B cell (primary cell): ENCODE data around the gene CTBP2. TPM values are rescaled to one million over a fixed set of nuclear protein-coding genes. Genes with fewer than 3 reads are reported as not detected.

ENCODE experiments used
- ATAC-seq: fragments of 200-7000 bp; cut with Tn5 transposase; one replicate; pipeline ENCODE4 v1.10.0; 2021; ENCODE audit warnings: low read depth, mild to moderate bottlenecking, moderate number of reproducible peaks, moderate library complexity
- CTCF ChIA-PET: fragments of 350-600 bp; sonication (Branson Sonifier 250); formaldehyde crosslinking; loops from one replicate; lab custom pipeline; 2021; ENCODE audit warnings: antibody characterized with exemption, inconsistent platforms; lab: Charles Lee
- POLR2A ChIA-PET: fragments of 350-600 bp; sonication (Branson Sonifier 250); formaldehyde crosslinking; loops from one replicate; lab custom pipeline; 2021; ENCODE audit warnings: antibody characterized with exemption; lab: Charles Lee
- DNase-seq: peaks from one replicate; pipeline ENCODE4 v3.0.0; 2013
- H2AFZ ChIP-seq: 2 replicates; pipeline ENCODE4 v1.6.1; 2012; ENCODE audit warnings: mild to moderate bottlenecking, low read depth, low read length; ENCODE audit not compliant: insufficient read depth, poor library complexity, severe bottlenecking
- H3K27ac ChIP-seq, 2 donors: 1 replicate in 1 of 2; 2 replicates in 1 of 2; pipeline ENCODE4 v1.5.1; 2012 to 2013; ENCODE audit warnings: low read length in 2 of 2, mild to moderate bottlenecking in 2 of 2, moderate library complexity in 1 of 2
- H3K27me3 ChIP-seq, 4 experiments: fragments of 200-600 bp in 1 of 4; sonication (generic) in 1 of 4; replicated peaks in 1 of 4; 1 replicate in 2 of 4; 2 replicates in 2 of 4; pipeline versions ENCODE4 v1.6.1 to v1.7.0; 2013 to 2016; ENCODE audit warnings: low read length in 3 of 4, mild to moderate bottlenecking in 2 of 4, mixed read lengths in 1 of 4, moderate library complexity in 1 of 4; ENCODE audit not compliant: insufficient read depth in 4 of 4, control insufficient read depth in 3 of 4; ENCODE audit errors: control extremely low read depth in 1 of 4
- H3K36me3 ChIP-seq, 2 experiments: replicated peaks in 1 of 2; 1 replicate in 1 of 2; 2 replicates in 1 of 2; pipeline versions ENCODE4 v1.6.1 to v1.7.1; 2013; ENCODE audit warnings: low read length in 1 of 2; ENCODE audit not compliant: insufficient read depth in 2 of 2, control insufficient read depth in 1 of 2; ENCODE audit errors: control extremely low read depth in 1 of 2, extremely low read depth in 1 of 2
- H3K4me1 ChIP-seq, 2 donors: fragments of 200-600 bp in 1 of 2; sonication (generic) in 1 of 2; 1 replicate in 1 of 2; 2 replicates in 1 of 2; pipeline versions ENCODE4 v1.5.1 to v1.6.1; 2013 to 2017; ENCODE audit warnings: low read length in 2 of 2; ENCODE audit not compliant: control insufficient read depth in 2 of 2, insufficient read depth in 2 of 2
- H3K4me2 ChIP-seq: replicated peaks from 2 replicates; pipeline ENCODE3; 2012; ENCODE audit warnings: mild to moderate bottlenecking, low read depth, low read length; ENCODE audit not compliant: poor library complexity, severe bottlenecking
- H3K4me3 ChIP-seq, 5 experiments: fragments of 200-600 bp in 1 of 5; sonication (generic) in 1 of 5; 1 replicate in 3 of 5; 2 replicates in 2 of 5; pipeline versions ENCODE4 v1.5.1 to v1.7.0; 2011 to 2016; ENCODE audit warnings: low read length in 4 of 5, mild to moderate bottlenecking in 4 of 5, low read depth in 2 of 5, control low read depth in 1 of 5, moderate library complexity in 1 of 5; ENCODE audit not compliant: insufficient read depth in 1 of 5; ENCODE audit errors: control extremely low read depth in 1 of 5, extremely low read depth in 1 of 5
- H3K79me2 ChIP-seq: fragments of 200-600 bp; sonication (generic); one replicate; pipeline ENCODE4 v1.6.0; 2016; ENCODE audit warnings: low read length; ENCODE audit not compliant: control insufficient read depth, insufficient read depth
- H3K9ac ChIP-seq: fragments of 200-600 bp; sonication (generic); 2 replicates; pipeline ENCODE4 v1.6.1; 2017; ENCODE audit warnings: mild to moderate bottlenecking, low read length, moderate library complexity
- H3K9me3 ChIP-seq, 3 donors: one replicate each; pipeline versions ENCODE4 v1.6.1 to v1.7.1; 2013; ENCODE audit warnings: low read length in 2 of 3; ENCODE audit not compliant: control insufficient read depth in 2 of 3, insufficient read depth in 1 of 3; ENCODE audit errors: control extremely low read depth in 1 of 3
- H4K20me1 ChIP-seq: 2 replicates; pipeline ENCODE4 v1.6.0; 2012; ENCODE audit warnings: mild to moderate bottlenecking, low read length; ENCODE audit not compliant: insufficient read depth, control insufficient read depth, poor library complexity, severe bottlenecking
- H3K27ac Mint-ChIP-seq: one replicate; pipeline ENCODE4 v1.8.0; 2021; ENCODE audit warnings: mixed read lengths
- H3K27me3 Mint-ChIP-seq: one replicate; pipeline ENCODE4 v1.8.0; 2021; ENCODE audit warnings: mixed read lengths
- H3K4me1 Mint-ChIP-seq: one replicate; pipeline ENCODE4 v1.8.0; 2021; ENCODE audit warnings: mixed read lengths
- H3K4me3 Mint-ChIP-seq: one replicate; pipeline ENCODE4 v1.8.0; 2021; ENCODE audit warnings: mixed read lengths
- H3K9me3 Mint-ChIP-seq: one replicate; pipeline ENCODE4 v1.8.0; 2022; ENCODE audit warnings: mixed read lengths; ENCODE audit not compliant: insufficient read depth
- EZH2 ChIP-seq: IDR thresholded peaks from 2 replicates; pipeline ENCODE4 v1.6.1; 2012; ENCODE audit warnings: borderline replicate concordance, low read depth, mild to moderate bottlenecking, moderate library complexity, low read length; ENCODE audit not compliant: insufficient read depth, poor library complexity, severe bottlenecking
- WGBS: methylation state at CpG from one replicate; pipeline ENCODE4 v1.1.5; 2013; ENCODE audit warnings: missing lambda C conversion rate; ENCODE audit not compliant: insufficient coverage; 5-methylcytosine and 5-hydroxymethylcytosine counted together
- intact Hi-C: fragments of 100-400 bp; cut with micrococcal nuclease; formaldehyde crosslinking; loops from one replicate; pipeline ENCODE4 v1.10.0; 2022
- polyA plus RNA-seq: library from polyadenylated mRNA; depleted of rRNA; stranded (reverse); fragments of >200 nt; gene quantifications from 2 replicates; pipeline ENCODE4 v1.2.3, GENCODE V29; 2012
- total RNA-seq, 2 donors: library from RNA; stranded (reverse); fragments of 120-200 nt in 1 of 2; gene quantifications; 1 replicate in 1 of 2; 2 replicates in 1 of 2; pipeline versions ENCODE4 v1.2.3 to v1.2.4, GENCODE V29; 2013 to 2022
- TF ChIP-seq, protein P1 (sequence below): fragments of 200-600 bp; IDR thresholded peaks from one replicate; pipeline ENCODE4 v1.8.0; 2022; ENCODE audit warnings: antibody characterized with exemption, mild to moderate bottlenecking

Gene CTBP2
- total and polyA plus RNA-seq, 2 donors (not counting 1 experiment from before 2014, with no cell fraction given): 0.39 to 0.85 TPM

DNA sequence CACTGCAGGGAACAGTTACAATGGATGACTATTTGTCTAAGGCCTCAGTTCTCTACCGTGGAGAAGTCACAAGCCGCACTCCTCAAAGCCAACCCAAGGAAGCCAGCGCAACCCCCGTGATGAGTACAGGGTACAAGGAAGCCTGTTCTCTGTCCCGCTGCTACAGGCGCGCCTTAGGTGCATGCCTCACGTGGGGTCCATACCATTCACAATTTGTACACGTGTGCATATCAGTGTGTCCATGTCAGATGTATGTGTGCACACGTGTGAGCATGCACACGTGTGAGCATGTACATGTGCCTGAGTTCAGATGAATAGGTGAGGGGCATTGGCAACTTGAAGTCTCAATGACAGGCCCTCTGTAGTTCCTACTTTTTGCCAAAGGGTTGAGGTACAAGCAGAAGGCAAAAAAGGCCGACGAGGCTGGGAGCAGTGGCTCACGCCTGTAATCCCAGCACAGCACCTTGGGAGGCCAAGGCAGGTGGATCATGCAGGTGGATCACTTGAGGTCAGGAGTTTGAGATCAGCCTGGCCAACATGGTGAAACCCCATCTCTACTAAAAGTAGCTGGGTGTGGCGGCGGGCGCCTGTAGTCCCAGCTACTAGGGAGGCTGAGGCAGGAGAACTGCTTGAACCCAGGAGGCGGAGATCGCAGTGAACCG lies 62.8 kb downstream of the CTBP2 start:
- no peak for ATAC-seq
- no peak overlapping the region for H3K9ac ChIP-seq
- no peak overlapping the region for H2AFZ ChIP-seq
- CTCF ChIA-PET: no interaction called here
- no peaks in the 10 kb centered on the region for H3K36me3 ChIP-seq
- peaks cover 0 to 9% (median 0%) of the 10 kb centered on the region in 4 experiments for H3K27me3 ChIP-seq
- no peaks in the 10 kb centered on the region for H4K20me1 ChIP-seq
- DNase-seq: no peak
- intact Hi-C loops: no loop called here
- Mint-ChIP-seq H3K27me3 (peaks cover 21% of the 10 kb centered on the region), H3K4me3 (no peak overlapping the region), H3K27ac (no peak overlapping the region), H3K4me1 (no peaks in the 10 kb centered on the region), H3K9me3 (no peaks in the 10 kb centered on the region)
- no peak overlapping the region for H3K4me2 ChIP-seq
- TF ChIP-seq, protein P1, sequence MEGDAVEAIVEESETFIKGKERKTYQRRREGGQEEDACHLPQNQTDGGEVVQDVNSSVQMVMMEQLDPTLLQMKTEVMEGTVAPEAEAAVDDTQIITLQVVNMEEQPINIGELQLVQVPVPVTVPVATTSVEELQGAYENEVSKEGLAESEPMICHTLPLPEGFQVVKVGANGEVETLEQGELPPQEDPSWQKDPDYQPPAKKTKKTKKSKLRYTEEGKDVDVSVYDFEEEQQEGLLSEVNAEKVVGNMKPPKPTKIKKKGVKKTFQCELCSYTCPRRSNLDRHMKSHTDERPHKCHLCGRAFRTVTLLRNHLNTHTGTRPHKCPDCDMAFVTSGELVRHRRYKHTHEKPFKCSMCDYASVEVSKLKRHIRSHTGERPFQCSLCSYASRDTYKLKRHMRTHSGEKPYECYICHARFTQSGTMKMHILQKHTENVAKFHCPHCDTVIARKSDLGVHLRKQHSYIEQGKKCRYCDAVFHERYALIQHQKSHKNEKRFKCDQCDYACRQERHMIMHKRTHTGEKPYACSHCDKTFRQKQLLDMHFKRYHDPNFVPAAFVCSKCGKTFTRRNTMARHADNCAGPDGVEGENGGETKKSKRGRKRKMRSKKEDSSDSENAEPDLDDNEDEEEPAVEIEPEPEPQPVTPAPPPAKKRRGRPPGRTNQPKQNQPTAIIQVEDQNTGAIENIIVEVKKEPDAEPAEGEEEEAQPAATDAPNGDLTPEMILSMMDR: no peak
- no peak for TF ChIP-seq EZH2
- no peaks in the 10 kb centered on the region for H3K79me2 ChIP-seq
- 98% methylated on average over 20 of the region's 20 CpGs for WGBS
- H3K4me3 ChIP-seq: no peak overlapping the region
- H3K27ac ChIP-seq: no peak overlapping the region
- no peaks in the 10 kb centered on the region for H3K4me1 ChIP-seq
- H3K9me3 ChIP-seq: peaks cover 0 to 3% (median 0%) of the 10 kb centered on the region in 3 donors
- POLR2A ChIA-PET: no interaction called here

- Histone ChIP-seq H4K20me1 (no peaks in the 10 kb centered on the region), H2AFZ (no peak overlapping the region), H3K27me3 (peaks cover 0 to 9% (median 0%) of the 10 kb centered on the region in 4 experiments), H3K36me3 (no peaks in the 10 kb centered on the region), H3K4me3 (no peak overlapping the region), H3K9me3 (peaks cover 0 to 5% (median 0%) of the 10 kb centered on the region in 3 donors), H3K27ac (no peak overlapping the region), H3K4me2 (no peak overlapping the region), H3K4me1 (no peaks in the 10 kb centered on the region), H3K79me2 (no peaks in the 10 kb centered on the region), H3K9ac (no peak overlapping the region)
- no CpG with 5 or more reads among the region's 2 CpGs for WGBS
- no peak overlapping the region for H3K4me3 Mint-ChIP-seq
- ChIA-PET POLR2A (no interaction called here), CTCF (no interaction called here)
- no peaks in the 10 kb centered on the region for H3K4me1 Mint-ChIP-seq
- no peaks in the 10 kb centered on the region for H3K9me3 Mint-ChIP-seq
- intact Hi-C loops: no loop called here
- no peak overlapping the region for H3K27ac Mint-ChIP-seq
- TF ChIP-seq EZH2: no peak
- TF ChIP-seq, protein P1: no peak
- DNase-seq (no peak), ATAC-seq (no peak)
- H3K27me3 Mint-ChIP-seq: peaks cover 20% of the 10 kb centered on the region
Observed at GRCh38 chr10:125096975-125097374, 63.4 kb downstream of the CTBP2 start.
